ENCODE measurements around the gene SLC7A14.

- TF ChIP-seq EZH2 (IDR thresholded peaks at IDR 0.05) (no peak), POLR2AphosphoS5 (IDR thresholded peaks at IDR 0.05; ENCODE audit: borderline replicate concordance, low read depth, low read length) (no peak)
Observed at GRCh38 chr3:170419557-170420087, 166.3 kb downstream of the SLC7A14 start.
